Midbrain (tissue), 1 donor: ENCODE data around the gene IZUMO3.
"Not testable (repeated sequence)": the region's sequence is repeated elsewhere in the genome, so short reads cannot be mapped to it uniquely, and the experiment has no call there.

Source experiments
- DNase-seq: peaks from one replicate; lab custom pipeline; 2025; lab: John Stamatoyannopoulos, UW

Gene IZUMO3, protein sequence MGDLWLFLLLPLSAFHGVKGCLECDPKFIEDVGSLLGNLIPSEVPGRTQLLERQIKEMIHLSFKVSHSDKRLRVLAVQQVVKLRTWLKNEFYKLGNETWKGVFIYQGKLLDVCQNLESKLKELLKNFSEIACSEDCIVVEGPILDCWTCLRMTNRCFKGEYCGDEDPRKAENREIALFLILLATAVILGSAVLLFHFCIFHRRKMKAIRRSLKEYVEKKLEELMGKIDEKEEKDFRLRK

DNA sequence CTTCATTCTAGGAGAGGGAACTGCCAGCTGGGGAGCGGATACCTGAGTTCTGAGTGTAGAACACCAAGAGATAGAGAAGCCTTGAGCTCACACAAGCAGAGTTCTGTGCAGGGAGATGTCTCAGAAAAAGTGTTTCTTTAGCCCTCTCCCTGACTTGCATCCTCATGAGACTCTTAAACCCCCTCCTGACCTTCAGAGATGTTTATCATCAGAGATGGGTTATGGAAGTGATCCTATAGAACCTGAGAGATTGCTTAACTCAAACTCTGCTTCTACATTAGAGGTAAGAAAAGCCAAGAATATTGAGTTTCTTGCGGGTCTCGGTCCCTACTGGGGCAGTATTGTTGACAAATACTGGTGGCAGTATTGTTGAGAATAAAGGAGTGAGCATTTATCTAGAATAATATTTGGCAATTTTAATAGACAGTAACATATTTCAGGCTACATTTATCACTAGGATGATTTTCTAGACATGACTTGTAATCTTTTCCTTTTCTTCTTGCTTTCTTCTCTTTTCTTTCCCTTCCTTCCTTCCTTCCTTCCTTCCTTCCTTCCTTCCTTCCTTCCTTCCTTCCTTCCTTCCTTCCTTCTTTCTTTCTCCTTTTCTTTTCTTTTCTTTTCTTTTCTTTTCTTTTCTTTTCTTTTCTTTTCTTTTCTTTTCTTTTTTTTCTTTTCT, at the start of gene IZUMO3:
Gene IZUMO3, minus strand, starts transcription at position 51 of the 676 bp plus-strand sequence. CDS start 248 bp downstream, outside the sequence.
- DNase-seq, result no peak

DNA sequence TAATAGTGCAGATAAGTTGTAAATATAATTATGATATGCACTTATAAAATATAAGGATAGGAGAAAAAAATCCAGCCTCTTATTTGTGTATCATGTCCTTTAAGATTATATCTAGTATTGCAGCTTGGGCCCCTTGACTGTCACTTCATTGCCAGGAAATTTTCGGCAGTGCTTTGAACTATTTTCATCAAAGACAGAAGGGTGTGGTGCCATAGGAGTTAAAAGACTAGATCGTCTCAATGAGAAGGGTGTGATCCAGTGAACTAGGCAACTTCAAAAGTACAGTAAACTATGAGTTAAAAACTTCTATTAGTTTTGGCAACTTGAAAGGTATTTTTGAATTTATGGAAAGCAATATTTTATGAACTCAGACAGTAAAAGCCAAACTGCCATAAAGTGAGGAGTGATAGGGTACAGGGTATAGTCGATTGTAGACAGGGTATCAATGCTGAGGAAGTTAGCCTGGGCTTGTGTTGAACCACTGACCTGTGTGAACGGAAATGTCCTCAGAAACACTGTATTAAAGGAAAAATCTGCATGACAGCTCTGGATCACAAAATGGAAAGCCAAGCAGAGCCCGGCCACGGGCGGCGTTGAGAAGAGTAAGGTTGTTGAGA, 48.6 kb upstream of the IZUMO3 start:
- DNase-seq, result no peak

DNA sequence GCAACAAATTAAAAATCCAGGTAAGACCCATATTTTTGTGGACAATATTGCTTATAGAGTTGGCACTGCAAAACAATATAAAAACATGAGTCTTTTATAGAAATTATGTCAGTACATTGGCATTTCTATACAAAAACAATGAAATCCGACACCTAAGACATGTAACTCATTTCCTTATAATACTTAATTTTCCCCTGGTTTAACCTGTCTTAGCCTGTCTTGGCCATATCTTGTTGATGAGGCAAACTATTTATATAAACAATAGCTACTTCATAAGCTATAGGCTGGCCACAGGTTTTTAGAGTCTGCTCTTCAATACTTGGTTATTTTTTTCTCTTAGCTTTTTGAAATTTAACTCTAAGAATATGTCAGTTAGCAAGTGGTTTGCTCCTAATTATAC, 44.7 kb upstream of the IZUMO3 start:
- DNase-seq, result no peak

DNA sequence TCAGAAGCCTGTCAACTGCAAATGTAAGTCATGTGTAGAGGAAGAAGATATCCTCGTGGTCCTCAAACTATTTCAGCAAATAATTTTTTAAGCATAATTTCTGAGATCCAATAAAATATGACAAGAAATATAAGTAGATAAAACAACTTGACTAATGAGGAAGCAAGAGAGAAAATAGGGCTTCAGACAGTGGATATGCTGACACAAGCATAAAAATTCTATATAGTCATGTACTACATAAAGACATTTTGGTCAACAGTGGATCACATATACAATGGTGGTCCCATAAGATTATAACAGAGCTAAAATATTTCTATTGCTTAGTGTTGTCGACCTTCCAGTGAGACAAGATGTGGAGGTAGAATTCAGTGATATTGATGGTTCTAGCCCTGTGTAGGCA, 42.2 kb upstream of the IZUMO3 start:
- DNase-seq, result no peak

DNA sequence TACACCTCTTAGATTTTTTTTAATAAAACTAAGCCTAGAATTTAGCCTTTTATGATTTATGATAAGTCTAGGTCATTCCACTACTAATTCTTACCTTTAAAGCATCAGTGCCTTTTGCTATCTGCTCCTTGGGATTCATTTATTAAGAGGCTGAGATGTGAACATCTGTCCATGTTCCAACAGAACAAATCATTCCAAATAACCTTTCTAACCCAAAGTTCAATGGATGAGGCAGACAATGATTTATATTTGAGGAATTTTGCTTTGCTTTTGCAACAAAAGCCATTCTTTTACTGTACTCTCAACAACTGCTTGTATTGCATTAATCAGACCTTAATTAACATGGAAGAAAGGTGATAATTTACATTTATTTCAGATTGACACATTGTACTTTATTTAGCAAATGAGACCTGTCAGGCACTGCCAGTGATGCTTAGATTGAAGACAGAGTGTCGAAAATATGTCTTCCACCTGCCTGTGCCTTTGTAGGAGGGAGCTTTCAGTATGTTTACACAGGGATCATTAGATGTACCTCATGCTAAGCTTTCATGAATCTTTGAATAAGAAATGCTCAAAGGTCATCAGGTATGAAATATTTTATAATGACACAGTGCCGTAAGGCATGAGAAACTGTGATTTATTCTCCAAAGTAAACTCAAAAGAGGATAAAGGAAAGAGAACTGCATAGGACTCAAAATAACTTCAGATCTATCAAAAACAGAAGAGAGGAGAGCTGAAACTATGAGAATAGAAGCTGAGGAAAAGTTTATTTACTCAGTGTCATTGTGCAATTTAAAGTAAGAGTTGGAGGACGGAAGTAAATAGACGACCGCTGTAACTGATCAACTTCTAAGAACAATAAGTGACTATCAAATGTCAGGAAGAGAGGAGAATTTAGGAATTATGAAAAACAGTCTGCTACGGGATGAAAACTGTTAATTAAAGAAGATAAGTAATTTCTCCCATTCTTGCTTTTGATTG, 36.7 kb upstream of the IZUMO3 start:
- DNase-seq, result no peak

DNA sequence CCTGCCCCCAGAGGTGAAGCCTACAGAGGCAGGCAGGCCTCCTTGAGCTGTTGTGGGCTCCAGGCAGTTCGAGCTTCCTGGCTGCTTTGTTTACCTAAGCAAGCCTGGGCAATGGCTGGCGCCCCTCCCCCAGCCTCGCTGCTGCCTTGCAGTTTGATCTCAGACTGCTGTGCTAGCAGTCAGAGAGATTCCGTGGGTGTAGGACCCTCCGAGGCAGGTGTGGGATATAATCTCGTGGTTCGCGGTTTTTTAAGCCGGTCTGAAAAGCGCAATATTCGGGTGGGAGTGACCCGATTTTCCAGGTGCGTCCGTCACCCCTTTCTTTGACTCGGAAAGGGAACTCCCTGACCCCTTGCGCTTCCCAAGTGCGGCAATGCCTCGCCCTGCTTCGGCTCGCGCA, 34.3 kb upstream of the IZUMO3 start:
- DNase-seq, result not testable (repeated sequence)

DNA sequence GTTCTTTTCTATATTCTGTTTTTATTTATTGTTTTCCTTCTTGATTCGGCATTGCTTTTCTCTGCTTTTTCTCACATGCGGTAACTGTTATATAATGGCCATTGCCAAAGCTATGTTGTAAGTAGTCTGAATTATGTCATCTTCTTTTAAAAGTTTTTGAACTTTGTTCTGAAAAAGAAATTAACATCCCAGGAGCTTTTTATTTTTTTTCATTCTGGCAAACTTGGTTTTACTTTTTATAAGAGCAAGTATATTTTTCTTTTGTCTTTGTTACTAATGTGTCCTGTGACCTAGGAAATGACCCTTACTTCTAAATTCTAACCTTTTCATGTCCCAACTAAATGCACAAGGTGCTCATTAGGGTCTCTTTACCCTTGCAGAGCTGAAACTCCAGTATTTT, 26.7 kb upstream of the IZUMO3 start:
- DNase-seq, result no peak

DNA sequence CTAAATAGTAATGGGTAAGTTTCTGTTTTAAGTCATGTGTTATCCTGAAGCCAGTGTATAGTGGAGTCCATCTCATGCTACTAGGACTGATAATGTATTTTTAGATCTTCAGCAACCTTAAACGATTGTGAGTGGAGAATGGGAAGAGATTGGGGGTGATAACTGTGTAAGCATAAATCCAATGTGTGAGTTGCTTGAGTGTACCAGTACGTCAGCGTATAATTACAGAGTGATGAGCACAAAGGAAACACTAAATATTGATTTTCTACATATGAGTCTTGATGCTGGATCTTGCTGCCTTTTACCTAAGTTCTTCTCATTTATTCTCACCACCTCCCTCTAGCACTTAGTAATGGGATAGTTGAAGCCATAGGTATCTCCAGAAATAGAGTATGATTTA, 16.3 kb upstream of the IZUMO3 start:
- DNase-seq, result no peak

DNA sequence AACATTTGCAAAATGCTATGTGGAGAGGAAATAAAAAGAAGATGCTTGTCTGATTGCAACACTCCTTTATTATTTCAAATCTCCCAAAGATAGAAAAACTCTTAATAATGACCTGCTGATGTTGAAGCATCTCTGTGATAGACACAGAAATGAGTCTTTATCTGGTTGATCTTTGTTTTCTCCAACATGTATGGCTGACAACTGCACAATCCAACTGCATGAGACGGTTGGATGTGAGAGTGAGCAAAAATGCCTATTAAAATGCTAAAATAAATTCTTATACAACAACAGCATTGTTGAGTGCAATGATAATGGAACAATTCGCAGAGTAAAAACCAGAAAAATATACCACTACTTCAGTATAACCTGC, 7.5 kb upstream of the IZUMO3 start:
- no peak for DNase-seq

DNA sequence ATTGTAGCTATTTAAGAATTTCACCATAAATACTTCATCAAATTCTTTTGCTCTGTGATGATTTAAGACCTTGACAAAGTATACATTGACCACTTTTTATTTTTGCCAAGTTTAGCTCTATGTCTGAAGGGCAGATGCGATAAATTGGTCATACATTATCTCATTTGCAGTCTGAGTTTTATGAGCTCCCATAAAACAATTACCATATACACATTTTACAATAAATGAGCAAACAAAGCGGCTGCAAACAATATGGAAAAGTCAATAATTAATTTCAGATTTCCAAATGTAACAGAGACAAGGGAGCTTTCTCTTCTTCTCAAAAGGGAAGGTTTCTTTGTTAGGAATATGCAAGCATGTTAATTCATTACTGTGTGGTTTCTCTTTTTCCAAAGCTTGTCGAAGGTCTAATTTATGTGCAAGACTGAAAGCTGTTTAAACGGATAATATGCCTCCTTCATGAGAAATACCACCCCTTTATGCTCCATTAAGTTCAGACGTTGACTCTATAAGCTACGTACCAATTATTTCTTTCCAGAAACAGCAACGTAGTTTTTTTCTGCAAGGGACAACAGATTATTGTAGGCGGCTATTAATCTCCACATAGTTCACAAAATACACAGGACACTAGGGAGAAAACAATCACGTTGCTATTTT, 7.0 kb upstream of the IZUMO3 start:
- DNase-seq, result no peak

DNA sequence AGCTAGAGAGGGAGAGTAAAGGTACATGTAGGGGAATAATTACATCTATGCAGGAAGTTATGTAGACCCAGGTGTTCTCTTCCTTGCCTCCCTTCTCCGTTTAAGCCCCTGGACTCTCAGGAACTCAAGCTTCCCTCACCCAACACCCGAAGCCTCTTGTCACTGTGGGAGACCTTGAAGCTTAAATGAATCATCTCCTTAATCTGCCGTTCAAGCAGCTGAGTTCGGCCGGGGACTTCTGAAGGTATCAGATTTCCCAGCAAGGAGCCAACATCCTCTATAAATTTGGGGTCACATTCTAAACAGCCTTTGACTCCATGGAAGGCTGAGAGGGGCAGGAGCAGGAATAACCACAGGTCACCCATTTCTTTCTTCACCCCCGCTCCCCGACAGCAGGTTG, 412 bp downstream of the IZUMO3 start:
- DNase-seq, result no peak

DNA sequence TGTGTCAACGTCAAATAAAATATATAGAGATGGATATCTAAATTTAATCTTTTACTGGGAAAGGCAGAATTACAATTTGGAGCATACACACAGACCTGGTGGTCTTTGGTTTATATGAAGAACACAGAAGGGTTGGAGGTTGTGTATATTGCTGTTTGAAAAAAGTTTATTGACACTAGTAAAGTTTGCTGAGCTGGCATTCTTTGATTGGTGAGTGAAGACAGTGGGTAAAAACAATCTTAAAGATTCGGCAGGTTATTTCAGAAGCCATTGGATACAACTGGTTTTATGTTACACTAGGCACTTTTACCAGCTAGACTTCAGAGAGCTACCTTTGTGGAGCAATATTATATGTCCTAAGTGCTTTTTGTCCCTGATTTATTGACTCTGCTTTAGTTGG, 27.2 kb downstream of the IZUMO3 start:
- DNase-seq, result no peak

DNA sequence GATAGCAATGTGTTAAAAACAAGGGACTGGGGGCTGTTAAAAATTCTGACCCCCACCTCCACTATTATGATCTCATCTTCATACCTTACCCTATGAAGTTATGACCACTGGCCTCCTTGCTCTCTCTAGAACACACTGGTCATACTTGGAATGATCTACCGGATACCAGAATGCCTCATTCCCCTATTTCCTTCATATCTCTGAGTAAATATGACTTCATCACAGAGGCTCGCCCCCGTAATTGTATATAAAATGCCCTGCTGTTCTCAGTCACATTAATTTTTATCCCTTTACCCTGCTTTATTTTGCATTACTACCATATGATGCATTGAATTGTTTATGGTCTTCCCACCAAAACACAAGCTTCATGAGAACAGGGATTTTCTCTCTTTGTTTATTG, 29.2 kb downstream of the IZUMO3 start:
- no peak for DNase-seq

DNA sequence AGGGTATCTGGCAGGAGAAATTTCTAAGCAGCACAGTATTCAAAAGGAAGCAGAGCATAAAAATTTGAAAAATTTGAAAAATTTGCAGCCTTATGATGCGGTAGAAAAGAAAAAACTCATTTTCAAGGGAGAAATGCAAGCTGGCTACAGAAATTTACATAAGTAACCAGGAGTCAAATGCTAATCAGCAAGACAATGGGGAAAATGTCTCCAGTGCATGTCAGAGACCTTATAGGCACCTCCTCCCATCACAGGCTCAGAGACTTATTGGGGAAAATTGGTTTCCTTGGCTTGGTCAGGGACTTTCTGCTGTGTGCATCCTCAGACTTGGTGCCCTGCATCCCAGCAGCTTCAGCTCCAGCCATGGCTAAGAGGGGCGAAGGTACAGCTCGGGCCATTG, 35.8 kb downstream of the IZUMO3 start:
- DNase-seq, result no peak

DNA sequence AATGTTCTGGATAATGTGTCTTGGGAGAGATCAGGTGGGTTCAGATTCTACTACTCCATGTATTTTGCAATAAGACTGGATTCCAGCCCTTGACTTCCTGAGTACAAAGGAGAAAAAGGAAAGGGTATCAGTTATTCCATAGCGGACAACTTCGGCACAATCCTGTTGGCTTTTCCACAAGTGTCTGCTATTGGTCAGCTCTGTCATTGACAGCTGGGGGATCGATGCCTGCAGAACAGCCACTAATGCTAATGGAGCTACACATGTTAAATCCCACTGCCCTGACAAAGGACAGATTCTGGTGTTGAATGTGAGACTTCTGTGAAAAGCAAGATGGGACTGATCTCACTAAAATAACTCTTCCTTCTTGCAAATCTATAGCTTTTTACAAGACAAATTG, 41.2 kb downstream of the IZUMO3 start:
- no peak for DNase-seq

DNA sequence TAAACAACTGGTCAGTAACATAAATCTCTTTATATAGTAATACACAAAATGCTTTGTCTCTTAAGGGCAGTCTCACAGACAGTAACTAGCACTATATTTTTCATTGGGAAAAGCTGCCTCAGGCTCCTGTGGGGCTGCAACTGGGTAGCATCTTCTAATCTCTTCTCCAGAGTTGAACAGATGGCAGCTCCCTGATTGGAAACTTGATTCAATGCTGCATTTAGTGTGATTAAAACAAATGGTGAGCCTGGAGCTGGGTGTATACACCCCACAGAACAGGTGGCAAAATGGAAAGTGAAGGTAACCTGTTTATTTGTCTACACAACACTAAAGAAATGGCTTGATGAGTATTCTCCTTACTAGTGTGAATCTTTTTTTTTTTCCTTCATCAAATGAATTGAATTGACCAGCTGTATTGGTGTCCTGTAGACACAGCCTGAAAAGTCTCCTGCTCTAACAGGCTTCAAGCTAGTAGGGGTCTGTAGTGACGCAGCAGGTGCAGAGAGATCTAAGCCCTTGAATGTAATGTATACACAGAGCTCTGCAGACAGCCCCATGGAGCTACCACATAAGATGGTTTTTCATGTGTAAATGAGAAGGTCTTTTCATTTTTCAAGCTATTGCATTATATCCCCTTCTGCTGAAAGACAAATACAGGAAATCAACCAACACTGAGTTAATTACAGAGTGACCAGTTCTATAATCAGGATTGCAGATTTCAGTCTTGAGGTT, 43.3 kb downstream of the IZUMO3 start:
- no peak for DNase-seq

DNA sequence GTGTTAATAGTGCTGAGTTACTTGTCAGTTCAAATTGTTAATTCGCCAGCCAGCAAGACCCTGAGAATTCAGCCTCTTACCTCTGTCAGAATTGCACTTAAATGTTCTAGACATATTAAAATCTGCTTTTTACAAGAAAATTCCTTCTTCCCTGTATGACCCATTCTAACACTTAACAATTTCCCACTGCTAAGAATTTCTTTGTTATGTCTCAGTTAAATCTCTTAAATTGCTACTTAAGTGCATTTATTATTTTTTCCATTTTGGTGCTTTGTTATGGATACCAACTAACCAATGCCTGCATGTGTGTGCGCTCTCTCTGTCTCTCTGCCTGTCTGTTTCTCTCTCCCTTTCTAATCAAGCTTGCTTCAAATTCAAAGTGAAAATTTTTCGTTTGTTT, 44.9 kb downstream of the IZUMO3 start:
- DNase-seq, result no peak

DNA sequence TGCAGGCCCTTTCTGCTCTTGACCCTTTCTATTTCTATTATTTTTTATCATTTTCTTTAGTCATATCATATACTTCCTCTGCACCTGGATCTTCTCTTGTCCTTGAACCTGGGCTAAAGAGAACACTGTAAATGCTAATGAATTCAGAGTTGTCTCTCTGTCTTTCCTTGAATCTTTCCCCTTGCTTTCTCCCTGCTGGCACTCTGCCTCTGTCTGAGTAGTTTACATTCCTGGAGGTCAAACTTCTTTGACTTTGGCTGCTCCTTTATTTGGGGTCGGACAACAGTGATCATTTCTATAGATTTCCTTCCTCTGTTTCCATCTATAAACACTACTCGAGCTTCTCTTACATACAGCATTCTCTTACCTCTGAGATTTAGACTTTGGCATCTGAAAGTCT, 47.1 kb downstream of the IZUMO3 start:
- DNase-seq, result no peak

DNA sequence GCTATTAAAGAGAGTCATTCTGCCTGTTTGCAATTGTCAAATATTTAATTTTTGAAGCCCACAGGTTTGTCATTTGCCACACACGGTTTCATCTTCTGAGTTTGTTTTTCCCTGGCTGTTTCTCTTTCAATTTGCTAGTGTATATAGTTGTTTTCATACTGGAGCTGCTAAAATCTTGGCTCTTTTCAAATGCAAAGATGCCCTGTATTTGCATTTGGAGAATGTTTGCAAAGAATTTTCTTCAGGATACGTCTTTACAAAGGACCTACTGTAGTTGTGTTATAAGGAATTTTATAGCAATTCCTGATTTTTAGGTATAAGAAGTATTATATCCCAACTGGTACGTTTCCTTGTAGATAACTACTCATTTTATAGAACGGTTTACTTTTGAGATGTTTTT, 48.0 kb downstream of the IZUMO3 start:
- DNase-seq, result no peak
